ENCODE measurements around the gene CTSW.

The CTSW gene

DNA sequence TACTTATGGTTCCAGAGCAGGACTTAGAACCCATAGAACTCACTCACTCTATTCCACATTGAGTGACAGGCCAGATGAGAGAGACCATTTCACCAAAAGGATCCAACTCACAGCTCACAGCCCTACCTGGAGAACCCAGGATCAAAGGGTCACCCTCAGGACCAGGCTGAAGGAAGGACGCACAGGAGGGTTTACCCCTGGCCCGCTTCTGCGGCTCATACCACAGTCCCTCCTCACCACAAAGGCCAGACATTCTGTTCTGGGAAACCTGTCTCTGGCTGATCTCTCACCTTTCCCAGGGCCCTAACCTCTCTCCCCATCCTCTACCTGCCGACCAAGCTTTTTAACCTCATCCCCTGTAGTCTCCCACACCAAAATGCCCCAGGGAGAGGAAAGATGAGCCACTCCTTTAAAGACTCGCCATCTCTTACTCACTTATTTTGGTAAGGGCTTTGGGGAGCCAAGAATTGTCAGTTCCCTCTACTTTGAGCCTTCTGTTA, 15.9 kb downstream of the CTSW start:
- Histone ChIP-seq H3K4me3 (ENCODE audit: insufficient read depth, low read depth, low read length, poor library complexity, severe bottlenecking) (no peak overlapping the region), H3K9me3 (ENCODE audit: control insufficient read depth, low read length) (no peaks in the 10 kb centered on the region), H3K4me1 (ENCODE audit: control insufficient read depth, insufficient read depth, low read length, poor library complexity, severe bottlenecking) (peaks cover 46% of the 10 kb centered on the region), H3K27me3 (replicated peaks; ENCODE audit: control insufficient read depth, insufficient read depth, low read length, poor library complexity, severe bottlenecking) (peaks cover 11% of the 10 kb centered on the region), H3K36me3 (ENCODE audit: control insufficient read depth, insufficient read depth, low read length) (no peaks in the 10 kb centered on the region), H3K27ac (ENCODE audit: insufficient read depth, low read length, poor library complexity, severe bottlenecking) (no peak overlapping the region)
- DNase-seq = no peak

DNA sequence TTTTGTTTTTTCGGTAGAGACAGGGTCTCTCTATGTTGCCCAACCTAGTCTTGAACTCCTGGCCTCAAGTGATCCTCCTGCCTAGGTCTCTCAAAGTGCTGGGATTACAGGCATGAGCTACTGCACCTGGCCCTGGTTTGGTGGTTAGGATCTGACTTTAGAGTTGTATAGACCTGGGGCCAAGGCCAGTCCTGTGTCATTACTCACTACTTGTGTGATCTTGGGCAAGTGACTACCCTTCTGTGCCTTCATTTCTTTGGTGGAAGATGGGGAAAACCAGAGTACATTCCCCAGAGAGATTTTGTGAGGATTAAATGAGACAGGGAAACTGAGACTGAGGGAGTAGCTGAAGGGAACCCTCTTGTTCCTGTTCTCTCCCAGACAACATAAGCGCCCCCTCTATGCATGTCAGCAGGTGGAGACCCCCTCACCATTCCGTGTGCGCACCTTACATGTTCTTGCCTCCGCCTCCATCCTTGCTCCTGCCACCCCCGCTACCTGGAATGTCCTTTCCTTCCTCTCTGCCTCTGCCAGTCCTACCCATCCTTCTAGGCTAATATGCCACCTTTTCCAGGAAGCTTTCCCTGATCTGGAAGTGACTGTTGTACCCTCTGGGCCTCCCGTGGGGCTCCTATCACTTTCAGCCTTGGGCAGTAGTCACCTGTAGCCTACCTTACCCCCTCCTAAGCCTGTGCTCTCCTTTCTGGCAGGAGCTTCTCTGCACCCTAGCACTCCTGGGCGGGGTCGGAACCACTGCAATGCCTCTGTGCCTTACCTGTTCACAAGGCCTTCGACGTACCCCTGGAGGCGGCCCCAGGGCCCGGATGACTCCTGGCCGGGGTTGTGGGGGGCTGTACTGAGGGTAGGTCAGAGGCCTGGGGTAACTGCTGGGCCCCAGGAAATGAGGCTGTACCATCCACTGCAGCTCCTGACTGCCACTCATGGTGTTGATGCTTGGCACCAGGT, 16.7 kb downstream of the CTSW start:
- H3K36me3 ChIP-seq (ENCODE audit: control insufficient read depth, insufficient read depth, low read length) = no peaks in the 10 kb centered on the region
- DNase-seq = no peak
- no peak overlapping the region for H3K27ac ChIP-seq (ENCODE audit: insufficient read depth, low read length, poor library complexity, severe bottlenecking)

DNA sequence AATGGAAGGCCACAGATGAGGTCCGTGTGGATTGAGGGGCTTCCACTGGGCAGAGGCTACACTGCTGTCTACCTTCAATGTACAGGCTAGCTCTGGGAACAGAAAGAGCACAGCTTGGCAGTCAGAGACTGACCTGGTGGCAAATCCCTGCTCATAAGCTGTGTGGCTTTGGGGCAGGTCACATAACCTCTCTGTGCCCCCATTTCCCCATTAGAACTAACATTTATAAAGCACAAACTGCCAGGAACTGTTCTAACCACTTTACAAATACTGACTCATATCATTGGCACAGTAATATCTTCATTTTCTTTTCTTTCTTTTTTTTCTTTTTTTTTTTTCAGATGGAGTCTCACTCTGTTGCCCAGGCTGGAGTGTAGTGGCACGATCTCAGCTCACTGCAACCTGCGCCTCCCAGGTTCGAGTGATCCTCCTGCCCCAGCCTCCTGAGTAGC, 17.4 kb downstream of the CTSW start:
- no peak overlapping the region for H3K27ac ChIP-seq (ENCODE audit: insufficient read depth, low read length, poor library complexity, severe bottlenecking)
- H3K27me3 ChIP-seq (replicated peaks; ENCODE audit: control insufficient read depth, insufficient read depth, low read length, poor library complexity, severe bottlenecking) = peaks cover 11% of the 10 kb centered on the region
- no peak overlapping the region for H3K4me3 ChIP-seq (ENCODE audit: insufficient read depth, low read depth, low read length, poor library complexity, severe bottlenecking)
- H3K36me3 ChIP-seq (ENCODE audit: control insufficient read depth, insufficient read depth, low read length) = no peaks in the 10 kb centered on the region
- H3K9me3 ChIP-seq (ENCODE audit: control insufficient read depth, low read length) = no peaks in the 10 kb centered on the region
- DNase-seq = no peak
- peaks cover 43% of the 10 kb centered on the region for H3K4me1 ChIP-seq (ENCODE audit: control insufficient read depth, insufficient read depth, low read length, poor library complexity, severe bottlenecking)

More for the DNA sequence above, 16.7 kb downstream of the CTSW start:
- Histone ChIP-seq H3K4me1 (ENCODE audit: control insufficient read depth, insufficient read depth, low read length, poor library complexity, severe bottlenecking) (peaks cover 51% of the 10 kb centered on the region), H3K27me3 (replicated peaks; ENCODE audit: control insufficient read depth, insufficient read depth, low read length, poor library complexity, severe bottlenecking) (peaks cover 11% of the 10 kb centered on the region), H3K4me3 (ENCODE audit: insufficient read depth, low read depth, low read length, poor library complexity, severe bottlenecking) (no peak overlapping the region), H3K9me3 (ENCODE audit: control insufficient read depth, low read length) (no peaks in the 10 kb centered on the region)

DNA sequence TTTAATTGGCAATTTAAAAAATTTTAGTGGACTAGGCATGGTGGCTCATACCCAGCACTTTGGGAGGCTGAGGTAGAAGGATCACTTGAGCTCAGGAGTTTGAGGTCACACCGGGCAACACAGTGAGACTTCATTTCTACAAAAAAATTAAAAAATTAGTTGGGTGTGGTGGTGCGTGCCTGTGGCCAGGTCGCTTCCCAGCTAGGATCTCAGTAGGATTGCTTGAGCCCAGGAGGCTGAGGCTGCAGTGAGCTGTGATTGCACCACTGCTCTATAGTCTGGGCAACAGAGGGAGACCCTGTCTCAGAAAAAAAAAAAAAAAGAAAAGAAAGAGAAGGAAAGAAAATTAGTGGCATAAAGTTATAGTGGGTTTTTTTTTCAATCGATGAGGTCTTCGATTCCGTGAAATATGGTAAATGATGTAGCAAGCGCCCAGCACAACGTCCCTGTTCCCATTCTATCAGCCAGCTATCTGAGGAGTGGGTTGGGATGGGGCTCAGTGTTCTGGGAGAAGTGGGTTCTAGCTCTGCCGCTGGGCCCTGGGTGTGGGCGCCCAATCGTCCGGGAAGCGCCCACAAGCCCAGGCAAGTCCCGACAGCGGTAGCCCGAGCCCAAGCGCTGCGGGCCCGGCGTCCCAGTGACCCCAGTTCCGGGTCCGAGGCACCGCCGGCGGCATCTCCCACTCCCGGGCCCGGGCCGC, 19.2 kb downstream of the CTSW start:
- no peaks in the 10 kb centered on the region for H3K9me3 ChIP-seq (ENCODE audit: control insufficient read depth, low read length)
- peak overlapping the region; percentile 54 for H3K4me3 ChIP-seq (ENCODE audit: insufficient read depth, low read depth, low read length, poor library complexity, severe bottlenecking)
- no peak for DNase-seq
- H3K27me3 ChIP-seq (replicated peaks; ENCODE audit: control insufficient read depth, insufficient read depth, low read length, poor library complexity, severe bottlenecking) = peaks cover 11% of the 10 kb centered on the region
- H3K4me1 ChIP-seq (ENCODE audit: control insufficient read depth, insufficient read depth, low read length, poor library complexity, severe bottlenecking) = peaks cover 26% of the 10 kb centered on the region
- H3K27ac ChIP-seq (ENCODE audit: insufficient read depth, low read length, poor library complexity, severe bottlenecking) = no peak overlapping the region
- no peaks in the 10 kb centered on the region for H3K36me3 ChIP-seq (ENCODE audit: control insufficient read depth, insufficient read depth, low read length)

DNA sequence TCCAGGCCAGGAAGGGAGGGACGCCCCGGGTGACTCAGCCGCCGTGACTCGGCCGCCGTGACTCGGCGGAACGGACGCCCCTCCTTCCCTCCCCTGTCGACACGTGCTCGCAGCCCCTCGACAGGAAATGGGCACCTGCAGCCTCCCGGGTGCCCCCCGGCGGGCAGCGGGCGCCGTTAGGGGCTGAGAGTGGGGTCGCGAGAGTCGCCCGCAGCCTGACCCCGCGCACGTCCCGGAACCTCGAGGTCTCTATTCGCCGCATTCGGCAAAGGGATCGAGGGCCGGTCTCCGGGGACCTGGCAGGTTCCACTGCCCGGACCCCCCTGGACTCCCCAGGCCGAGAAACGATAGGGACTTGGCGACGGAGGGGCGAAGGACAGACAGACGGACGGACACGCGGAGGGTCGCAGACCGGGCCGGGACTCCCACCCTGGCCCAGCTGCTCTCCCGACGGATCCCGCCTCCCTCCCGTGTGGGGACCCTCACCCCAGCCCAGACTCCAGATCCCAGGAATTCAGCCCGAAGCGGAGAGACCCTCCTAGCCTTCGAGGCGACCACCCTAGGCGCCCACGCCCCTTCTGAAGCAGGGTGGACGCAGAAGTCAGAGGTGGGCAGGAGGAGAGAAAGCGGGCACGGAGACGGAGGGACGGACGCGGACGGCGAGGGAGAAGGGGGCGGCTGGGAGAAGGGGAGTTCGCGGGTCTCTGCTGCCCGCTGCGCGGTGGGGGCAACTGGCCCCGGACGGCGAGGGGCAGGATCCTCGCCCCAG, 19.9 kb downstream of the CTSW start:
- peak; percentile 44 to 46 (median 45) for DNase-seq
- Histone ChIP-seq H3K36me3 (ENCODE audit: control insufficient read depth, insufficient read depth, low read length) (no peaks in the 10 kb centered on the region), H3K9me3 (ENCODE audit: control insufficient read depth, low read length) (no peaks in the 10 kb centered on the region), H3K4me1 (ENCODE audit: control insufficient read depth, insufficient read depth, low read length, poor library complexity, severe bottlenecking) (peaks cover 19% of the 10 kb centered on the region), H3K4me3 (ENCODE audit: insufficient read depth, low read depth, low read length, poor library complexity, severe bottlenecking) (peak overlapping the region; percentile 54), H3K27me3 (replicated peaks; ENCODE audit: control insufficient read depth, insufficient read depth, low read length, poor library complexity, severe bottlenecking) (peaks cover 11% of the 10 kb centered on the region), H3K27ac (ENCODE audit: insufficient read depth, low read length, poor library complexity, severe bottlenecking) (peak overlapping the region; percentile 26)

DNA sequence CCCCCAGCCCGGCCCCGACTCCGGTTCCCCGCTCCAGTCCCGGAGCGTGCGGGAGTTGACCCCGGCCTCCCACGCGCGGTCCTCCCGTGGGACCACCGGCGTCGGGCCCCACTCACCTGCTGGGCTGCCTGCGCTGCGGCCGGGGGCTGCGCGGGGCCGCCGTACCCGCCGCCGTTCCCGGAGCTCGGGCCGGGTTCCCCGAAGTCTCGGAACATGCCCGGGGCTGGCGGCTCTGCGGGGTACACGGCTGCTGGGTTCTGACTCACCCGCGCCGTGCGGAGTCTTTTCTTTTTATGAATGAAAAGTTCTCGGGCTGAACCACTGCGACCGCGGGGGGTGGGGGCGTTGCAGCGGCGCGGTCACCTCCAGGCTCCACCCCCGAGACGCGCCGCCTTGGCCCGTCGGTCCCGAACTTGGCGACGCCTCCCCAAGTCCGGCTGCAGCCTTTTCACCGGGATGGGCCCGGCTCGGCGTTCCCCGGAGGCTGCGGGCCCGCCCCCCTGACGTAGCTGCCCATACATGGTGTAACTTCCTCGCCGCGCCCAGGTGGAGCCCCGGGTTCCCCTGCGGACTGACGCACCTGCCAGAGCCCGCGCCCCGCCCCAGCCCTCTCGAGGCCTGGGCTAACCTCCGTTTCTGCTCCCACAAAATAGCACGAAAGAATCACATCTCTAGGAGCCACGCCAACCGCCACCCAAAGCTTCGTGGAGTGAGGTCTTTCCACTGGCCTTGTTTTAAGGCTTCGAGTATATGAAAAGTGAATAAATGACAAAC, 20.7 kb downstream of the CTSW start, which contains the start of gene FOSL1:
FOSL1 (minus strand) TSS at position 264 of the 774 bp plus-strand sequence; CDS start at position 215, 49 bp downstream.
- DNase-seq = peak; percentile 94 to 96 (median 94)
- Histone ChIP-seq H3K4me3 (ENCODE audit: insufficient read depth, low read depth, low read length, poor library complexity, severe bottlenecking) (peak within 1 kb of the TSS; percentile 54), H3K36me3 (ENCODE audit: control insufficient read depth, insufficient read depth, low read length) (no peaks in the 10 kb centered on the region), H3K27me3 (replicated peaks; ENCODE audit: control insufficient read depth, insufficient read depth, low read length, poor library complexity, severe bottlenecking) (peaks cover 11% of the 10 kb centered on the region), H3K9me3 (ENCODE audit: control insufficient read depth, low read length) (no peaks in the 10 kb centered on the region), H3K27ac (ENCODE audit: insufficient read depth, low read length, poor library complexity, severe bottlenecking) (peak within 1 kb of the TSS; percentile 26), H3K4me1 (ENCODE audit: control insufficient read depth, insufficient read depth, low read length, poor library complexity, severe bottlenecking) (peaks cover 19% of the 10 kb centered on the region)

DNA sequence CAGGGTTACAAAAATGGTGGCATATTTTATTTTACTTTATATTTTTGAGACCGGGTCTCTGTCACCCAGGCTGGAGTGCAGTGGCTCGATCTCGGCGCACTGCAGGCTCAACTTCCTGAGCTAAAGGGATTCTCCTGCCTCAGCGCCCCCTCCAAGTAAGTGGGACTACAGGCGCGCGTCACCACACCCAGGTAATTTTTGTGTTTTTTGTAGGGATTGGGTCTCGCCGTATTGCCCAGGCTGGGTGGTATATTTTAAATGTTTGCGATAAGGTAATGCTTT, 21.2 kb downstream of the CTSW start:
- Histone ChIP-seq H3K27me3 (replicated peaks; ENCODE audit: control insufficient read depth, insufficient read depth, low read length, poor library complexity, severe bottlenecking) (peaks cover 11% of the 10 kb centered on the region), H3K27ac (ENCODE audit: insufficient read depth, low read length, poor library complexity, severe bottlenecking) (no peak overlapping the region), H3K36me3 (ENCODE audit: control insufficient read depth, insufficient read depth, low read length) (no peaks in the 10 kb centered on the region), H3K4me1 (ENCODE audit: control insufficient read depth, insufficient read depth, low read length, poor library complexity, severe bottlenecking) (peaks cover 19% of the 10 kb centered on the region), H3K9me3 (ENCODE audit: control insufficient read depth, low read length) (no peaks in the 10 kb centered on the region), H3K4me3 (ENCODE audit: insufficient read depth, low read depth, low read length, poor library complexity, severe bottlenecking) (no peak overlapping the region)
- no peak for DNase-seq

DNA sequence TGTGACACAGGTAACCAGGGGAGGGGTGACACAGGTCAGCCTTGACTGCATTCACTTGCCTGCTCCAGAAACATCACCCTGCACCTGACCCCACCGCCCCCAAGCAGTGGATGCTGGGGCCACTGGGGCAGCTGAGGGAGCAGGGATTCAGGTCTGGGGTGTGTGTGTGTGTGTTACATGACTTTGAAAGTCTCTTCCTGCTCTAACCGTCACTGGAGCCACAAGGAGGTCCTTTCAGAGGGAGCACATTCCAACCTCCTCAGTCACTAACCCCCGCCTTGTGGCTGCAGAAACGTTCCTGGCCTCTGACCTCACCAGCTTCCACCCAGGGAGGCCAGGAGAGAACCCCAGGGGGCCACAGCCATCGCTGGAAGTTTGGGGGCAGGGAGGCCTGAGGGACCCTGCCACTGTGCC, 23.4 kb downstream of the CTSW start:
- no peak overlapping the region for H3K4me3 ChIP-seq (ENCODE audit: insufficient read depth, low read depth, low read length, poor library complexity, severe bottlenecking)
- DNase-seq = no peak
- H3K27ac ChIP-seq (ENCODE audit: insufficient read depth, low read length, poor library complexity, severe bottlenecking) = no peak overlapping the region
- no peaks in the 10 kb centered on the region for H3K36me3 ChIP-seq (ENCODE audit: control insufficient read depth, insufficient read depth, low read length)
- peaks cover 11% of the 10 kb centered on the region for H3K27me3 ChIP-seq (replicated peaks; ENCODE audit: control insufficient read depth, insufficient read depth, low read length, poor library complexity, severe bottlenecking)
- H3K9me3 ChIP-seq (ENCODE audit: control insufficient read depth, low read length) = no peaks in the 10 kb centered on the region
- peaks cover 19% of the 10 kb centered on the region for H3K4me1 ChIP-seq (ENCODE audit: control insufficient read depth, insufficient read depth, low read length, poor library complexity, severe bottlenecking)

DNA sequence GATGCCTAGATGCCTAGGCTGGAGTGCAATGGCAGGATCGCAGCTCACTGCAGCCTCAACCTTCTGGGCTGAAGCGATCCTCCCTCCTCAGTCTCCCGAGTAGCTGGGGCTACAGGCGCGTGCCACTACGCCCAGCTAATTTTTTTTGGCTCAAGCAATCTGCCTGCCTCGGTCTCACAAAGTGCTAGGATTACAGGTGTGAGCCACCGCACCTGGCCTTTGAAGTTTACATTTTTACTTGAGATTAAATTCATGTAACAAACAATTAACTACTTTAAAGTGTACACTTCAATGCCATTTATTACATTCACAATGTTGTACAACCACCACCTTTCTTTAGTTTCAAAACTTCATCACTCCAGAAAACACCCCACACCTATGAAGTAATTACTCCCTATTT, 24.1 kb downstream of the CTSW start:
- no peak for DNase-seq
- H3K36me3 ChIP-seq (ENCODE audit: control insufficient read depth, insufficient read depth, low read length) = no peaks in the 10 kb centered on the region
- H3K27ac ChIP-seq (ENCODE audit: insufficient read depth, low read length, poor library complexity, severe bottlenecking) = no peak overlapping the region
- H3K27me3 ChIP-seq (replicated peaks; ENCODE audit: control insufficient read depth, insufficient read depth, low read length, poor library complexity, severe bottlenecking) = peaks cover 11% of the 10 kb centered on the region
- no peak overlapping the region for H3K4me3 ChIP-seq (ENCODE audit: insufficient read depth, low read depth, low read length, poor library complexity, severe bottlenecking)
- no peaks in the 10 kb centered on the region for H3K9me3 ChIP-seq (ENCODE audit: control insufficient read depth, low read length)
- peaks cover 18% of the 10 kb centered on the region for H3K4me1 ChIP-seq (ENCODE audit: control insufficient read depth, insufficient read depth, low read length, poor library complexity, severe bottlenecking)
